HEK293T (cell line): ENCODE results near the gene NCOA4.

Experiments
- CTCF ChIA-PET: fragments of 350-600 bp; formaldehyde crosslinking; extraction: SDS; loops from one replicate; lab custom pipeline; 2021; ENCODE audit warnings: antibody characterized with exemption, inconsistent platforms; lab: Yijun Ruan, JAX
- POLR2A ChIA-PET: fragments of 350-600 bp; formaldehyde crosslinking; extraction: SDS; loops from one replicate; lab custom pipeline; 2020; ENCODE audit warnings: antibody characterized with exemption, inconsistent platforms; lab: Yijun Ruan, JAX
- DNase-seq: peaks from one replicate; pipeline ENCODE4 v3.0.0; 2012; ENCODE audit warnings: mixed read lengths; ENCODE audit errors: extremely low spot score
- ARNT ChIP-seq: fragments of 450-650 bp; IDR thresholded peaks from 2 replicates; pipeline ENCODE4 v1.6.1; 2017; ENCODE audit warnings: mild to moderate bottlenecking
- BHLHE40 ChIP-seq: fragments of 450-650 bp; IDR thresholded peaks from 2 replicates; pipeline ENCODE4 v1.6.1; 2016; ENCODE audit warnings: mild to moderate bottlenecking, moderate library complexity, borderline replicate concordance
- CTBP1 ChIP-seq: fragments of 450-650 bp; IDR thresholded peaks from 2 replicates; pipeline ENCODE4 v1.6.1; 2016; ENCODE audit warnings: borderline replicate concordance
- ELF4 ChIP-seq: fragments of 450-650 bp; IDR thresholded peaks from 2 replicates; pipeline ENCODE4 v1.6.1; 2017; ENCODE audit warnings: antibody characterized with exemption
- FOXA1 ChIP-seq: fragments of 450-650 bp; IDR thresholded peaks from 2 replicates; pipeline ENCODE4 v1.6.1; 2016; ENCODE audit warnings: mild to moderate bottlenecking
- FOXK2 ChIP-seq: fragments of 450-650 bp; IDR thresholded peaks from 2 replicates; pipeline ENCODE4 v1.6.1; 2016; ENCODE audit warnings: mild to moderate bottlenecking
- FOXM1 ChIP-seq: fragments of 450-650 bp; IDR thresholded peaks from 2 replicates; pipeline ENCODE4 v1.6.1; 2017; ENCODE audit warnings: mild to moderate bottlenecking, borderline replicate concordance
- HDGF ChIP-seq: fragments of 450-650 bp; IDR thresholded peaks from 2 replicates; pipeline ENCODE4 v1.6.1; 2017; ENCODE audit warnings: antibody characterized with exemption, borderline replicate concordance
- L3MBTL2 ChIP-seq: fragments of 450-650 bp; conservative IDR thresholded peaks from 2 replicates; pipeline ENCODE4 v1.6.1; 2016; ENCODE audit warnings: mild to moderate bottlenecking
- LEF1 ChIP-seq: fragments of 450-650 bp; IDR thresholded peaks from 2 replicates; pipeline ENCODE4 v1.6.1; 2017; ENCODE audit warnings: mild to moderate bottlenecking, borderline replicate concordance
- NFRKB ChIP-seq: fragments of 450-650 bp; IDR thresholded peaks from 2 replicates; pipeline ENCODE4 v1.6.1; 2016; ENCODE audit warnings: mild to moderate bottlenecking, moderate library complexity
- SP1 ChIP-seq: fragments of 450-650 bp; IDR thresholded peaks from 2 replicates; pipeline ENCODE4 v1.6.1; 2017
- SUZ12 ChIP-seq: fragments of 450-650 bp; IDR thresholded peaks from 2 replicates; pipeline ENCODE4 v1.6.1; 2016; ENCODE audit warnings: mild to moderate bottlenecking
- TARDBP ChIP-seq: fragments of 450-650 bp; IDR thresholded peaks from 2 replicates; pipeline ENCODE4 v1.6.1; 2016
- ZNF384 ChIP-seq: fragments of 450-650 bp; IDR thresholded peaks from 2 replicates; pipeline ENCODE4 v1.6.1; 2016
- TF ChIP-seq, protein P1 (sequence below): fragments of 450-650 bp; IDR thresholded peaks from 2 replicates; pipeline ENCODE4 v1.6.1; 2016

NCOA4 gene

GRCh38 chr10:46074196-46074946 lies 43.9 kb upstream of the NCOA4 start:
- no peak for TF ChIP-seq FOXA1
- no peak for TF ChIP-seq L3MBTL2
- no peak for TF ChIP-seq SP1
- TF ChIP-seq NFRKB, result no peak
- TF ChIP-seq FOXM1, result no peak
- no peak for TF ChIP-seq ZNF384
- TF ChIP-seq BHLHE40, result no peak
- TF ChIP-seq TARDBP, result no peak
- TF ChIP-seq, protein P1, sequence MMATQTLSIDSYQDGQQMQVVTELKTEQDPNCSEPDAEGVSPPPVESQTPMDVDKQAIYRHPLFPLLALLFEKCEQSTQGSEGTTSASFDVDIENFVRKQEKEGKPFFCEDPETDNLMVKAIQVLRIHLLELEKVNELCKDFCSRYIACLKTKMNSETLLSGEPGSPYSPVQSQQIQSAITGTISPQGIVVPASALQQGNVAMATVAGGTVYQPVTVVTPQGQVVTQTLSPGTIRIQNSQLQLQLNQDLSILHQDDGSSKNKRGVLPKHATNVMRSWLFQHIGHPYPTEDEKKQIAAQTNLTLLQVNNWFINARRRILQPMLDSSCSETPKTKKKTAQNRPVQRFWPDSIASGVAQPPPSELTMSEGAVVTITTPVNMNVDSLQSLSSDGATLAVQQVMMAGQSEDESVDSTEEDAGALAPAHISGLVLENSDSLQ, result no peak
- TF ChIP-seq LEF1, result no peak
- TF ChIP-seq HDGF, result no peak
- no peak for TF ChIP-seq SUZ12
- TF ChIP-seq ARNT, result no peak
- TF ChIP-seq FOXK2, result no peak
- TF ChIP-seq CTBP1, result no peak
- CTCF ChIA-PET, result no interaction called here

GRCh38 chr10:46073564-46073963 lies 43.1 kb upstream of the NCOA4 start:
- ChIA-PET CTCF (no interaction called here), POLR2A (no interaction called here)
- no peak for TF ChIP-seq CTBP1
- TF ChIP-seq TARDBP, result no peak
- no peak for TF ChIP-seq L3MBTL2
- TF ChIP-seq HDGF, result no peak
- TF ChIP-seq ELF4, result no peak
- TF ChIP-seq LEF1, result no peak
- no peak for TF ChIP-seq FOXK2
- no peak for TF ChIP-seq FOXM1
- TF ChIP-seq SP1, result no peak
- no peak for TF ChIP-seq ZNF384
- TF ChIP-seq ARNT, result no peak
- no peak for TF ChIP-seq NFRKB
- TF ChIP-seq SUZ12, result no peak
- TF ChIP-seq BHLHE40, result no peak
- no peak for TF ChIP-seq FOXA1
- TF ChIP-seq, protein P1, result no peak
- DNase-seq, result no peak

More at GRCh38 chr10:46074196-46074946, 43.9 kb upstream of the NCOA4 start:
- DNase-seq, result no peak
- POLR2A ChIA-PET, result no interaction called here

- CTCF ChIA-PET, result no interaction called here
These were observed 40.3 kb upstream of the NCOA4 start for GRCh38 chr10:46070749-46071148.

GRCh38 chr10:46069771-46070463 lies 39.5 kb upstream of the NCOA4 start:
- ChIA-PET CTCF (no interaction called here), POLR2A (no interaction called here)
- TF ChIP-seq NFRKB (no peak), LEF1 (no peak), FOXA1 (no peak), FOXM1 (no peak), FOXK2 (no peak), HDGF (no peak), SP1 (no peak), BHLHE40 (no peak)
- DNase-seq, result no peak

More at GRCh38 chr10:46070749-46071148, 40.3 kb upstream of the NCOA4 start:
- no peak for DNase-seq
- TF ChIP-seq SUZ12 (no peak), L3MBTL2 (no peak), HDGF (no peak), LEF1 (no peak), BHLHE40 (no peak), ELF4 (no peak), FOXK2 (no peak), TARDBP (no peak), NFRKB (no peak), SP1 (no peak), CTBP1 (no peak), FOXA1 (no peak), FOXM1 (no peak), ARNT (no peak)
- TF ChIP-seq, protein P1, result no peak
- POLR2A ChIA-PET, result no interaction called here

DNA sequence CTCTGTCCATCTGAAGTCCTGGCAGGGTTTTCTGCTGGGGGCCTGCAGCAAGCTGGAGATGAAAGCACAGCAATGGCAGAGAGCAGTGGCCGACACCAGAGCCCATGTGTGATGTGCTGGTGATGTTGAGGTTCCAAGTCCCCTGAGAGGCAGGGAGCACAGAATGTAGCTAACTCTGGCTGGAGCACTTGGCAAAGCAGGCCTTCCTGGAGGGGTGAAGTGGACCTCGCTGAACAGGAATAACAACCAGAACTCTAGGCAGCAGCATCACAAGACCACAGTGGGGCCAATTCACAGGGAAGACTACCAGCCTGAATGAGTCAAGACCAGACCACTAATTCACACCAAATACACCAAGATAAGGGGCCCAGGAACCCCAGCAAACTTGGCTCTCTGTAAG lies 38.5 kb upstream of the NCOA4 start:
- CTCF ChIA-PET, result no interaction called here
- POLR2A ChIA-PET, result no interaction called here
- DNase-seq, result no peak
- no peak for TF ChIP-seq SP1
- no peak for TF ChIP-seq FOXA1
- TF ChIP-seq HDGF, result no peak
- TF ChIP-seq BHLHE40, result no peak
- no peak for TF ChIP-seq LEF1
- no peak for TF ChIP-seq TARDBP
- TF ChIP-seq ELF4, result no peak
- TF ChIP-seq, protein P1, result no peak
- no peak for TF ChIP-seq ZNF384
- no peak for TF ChIP-seq NFRKB
- TF ChIP-seq SUZ12, result no peak
- TF ChIP-seq CTBP1, result no peak
- TF ChIP-seq FOXM1, result no peak
- no peak for TF ChIP-seq L3MBTL2
- TF ChIP-seq ARNT, result no peak
